HK-2 (cell line): ENCODE measurements around the gene ZNF654.
"Not testable (repeated sequence)": the region's sequence is repeated elsewhere in the genome, so short reads cannot be mapped to it uniquely, and the experiment has no call there.

Source experiments
- DNase-seq: peaks from one replicate; pipeline ENCODE4 v3.0.0-alpha.2; 2018; ENCODE audit not compliant: unreplicated experiment

Gene ZNF654

GRCh38 chr3:88058581-88059379 lies at the start of gene ZNF654, which contains the start of gene CGGBP1:
Gene ZNF654, plus strand, starts transcription at chr3:88059255. Its CDS starts 65 bp downstream, at chr3:88059320.
Gene CGGBP1, minus strand, starts transcription at chr3:88059005. Its CDS starts 3,029 bp downstream, at chr3:88055976.
- peak; percentile 97 for DNase-seq

GRCh38 chr3:88010810-88011209 lies 48.2 kb upstream of the ZNF654 start:
- no peak for DNase-seq

GRCh38 chr3:88013592-88013991 lies 45.5 kb upstream of the ZNF654 start:
- DNase-seq, result no peak

GRCh38 chr3:88015656-88016055 lies 43.4 kb upstream of the ZNF654 start:
- DNase-seq, result not testable (repeated sequence)

GRCh38 chr3:88019024-88019423 lies 40.0 kb upstream of the ZNF654 start:
- DNase-seq, result no peak

GRCh38 chr3:88025001-88025552 lies 34.0 kb upstream of the ZNF654 start:
- DNase-seq, result no peak

GRCh38 chr3:88028876-88029275 lies 30.2 kb upstream of the ZNF654 start:
- DNase-seq, result no peak

GRCh38 chr3:88030210-88030609 lies 28.8 kb upstream of the ZNF654 start:
- DNase-seq, result no peak

- DNase-seq, result no peak
These were observed 27.4 kb upstream of the ZNF654 start for GRCh38 chr3:88031642-88032077.

- no peak for DNase-seq
These were observed 26.8 kb upstream of the ZNF654 start for GRCh38 chr3:88032245-88032644.

- no peak for DNase-seq
These were observed 26.0 kb upstream of the ZNF654 start for GRCh38 chr3:88033079-88033478.

- no peak for DNase-seq
These were observed 25.2 kb upstream of the ZNF654 start for GRCh38 chr3:88033808-88034207.

GRCh38 chr3:88034491-88035275 lies 24.4 kb upstream of the ZNF654 start:
- DNase-seq, result no peak

GRCh38 chr3:88036221-88036620 lies 22.8 kb upstream of the ZNF654 start:
- no peak for DNase-seq

- no peak for DNase-seq
These were observed 20.5 kb upstream of the ZNF654 start for GRCh38 chr3:88038566-88038965.

GRCh38 chr3:88040529-88040928 lies 18.5 kb upstream of the ZNF654 start:
- no peak for DNase-seq

GRCh38 chr3:88041005-88041404 lies 18.1 kb upstream of the ZNF654 start:
- DNase-seq, result no peak

- DNase-seq, result no peak
These were observed 14.6 kb upstream of the ZNF654 start for GRCh38 chr3:88044411-88044810.

- DNase-seq, result no peak
These were observed 12.3 kb upstream of the ZNF654 start for GRCh38 chr3:88046766-88047165.

GRCh38 chr3:88057630-88058305 lies 1.3 kb upstream of the ZNF654 start:
- DNase-seq, result no peak

GRCh38 chr3:88058306-88058580 lies 812 bp upstream of the ZNF654 start:
- DNase-seq, result no peak
